NCI-H2107 treated with DMSO at 0.1 percent for 48 hours (cell line): ENCODE measurements around the gene LDLRAD4.
"Not testable (repeated sequence)": the region's sequence is repeated elsewhere in the genome, so short reads cannot be mapped to it uniquely, and the experiment has no call there.

Source experiments
- DNase-seq: peaks from one replicate; lab custom pipeline; 2025; ENCODE audit not compliant: unreplicated experiment; lab: John Stamatoyannopoulos, UW

LDLRAD4 gene

DNA sequence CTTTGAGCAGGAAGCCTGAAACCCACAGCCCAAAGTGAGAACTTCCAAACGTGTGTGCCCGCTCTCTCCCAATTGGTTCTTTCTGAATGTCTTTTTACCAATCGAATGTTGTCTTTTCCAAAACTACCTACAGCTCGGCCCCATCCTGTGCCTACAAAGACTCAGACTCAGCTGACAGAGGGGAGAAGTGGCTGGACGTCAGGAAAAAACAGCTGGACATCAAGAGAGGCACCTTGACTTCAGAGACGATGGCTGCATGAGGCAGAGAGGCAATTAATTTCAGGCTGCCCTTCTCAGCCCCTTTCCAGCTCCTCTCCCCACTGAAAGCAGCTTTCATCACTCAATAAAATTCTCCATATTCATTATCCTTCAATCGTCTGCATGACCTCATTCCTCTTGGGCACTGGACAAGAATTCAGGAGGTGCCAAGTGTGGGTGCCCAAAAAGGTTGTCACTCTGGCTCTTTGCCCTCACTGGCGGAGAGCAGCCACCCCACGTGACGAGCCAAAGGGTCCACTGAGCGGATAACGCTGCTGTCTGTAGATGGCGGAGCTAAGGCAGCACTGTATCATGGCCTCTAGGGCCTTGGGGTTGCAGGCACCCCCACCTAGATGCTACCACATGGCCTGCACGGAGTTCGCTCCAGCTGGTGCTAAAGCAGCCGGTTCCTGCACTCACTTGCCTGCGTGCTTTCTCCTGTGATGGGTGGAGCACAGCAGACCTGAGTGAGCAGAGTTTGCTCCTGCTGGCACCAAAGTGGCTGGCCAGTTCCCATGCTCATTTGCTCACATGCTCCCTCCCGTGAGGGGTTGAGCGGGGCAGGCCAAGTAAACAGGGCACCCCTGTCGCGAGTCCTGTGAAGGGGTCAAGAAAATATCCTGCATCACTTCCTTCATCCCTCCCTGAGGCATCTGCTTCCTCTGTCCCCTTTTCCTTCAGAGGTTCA, 469.9 kb downstream of the LDLRAD4 start:
- no peak for DNase-seq

DNA sequence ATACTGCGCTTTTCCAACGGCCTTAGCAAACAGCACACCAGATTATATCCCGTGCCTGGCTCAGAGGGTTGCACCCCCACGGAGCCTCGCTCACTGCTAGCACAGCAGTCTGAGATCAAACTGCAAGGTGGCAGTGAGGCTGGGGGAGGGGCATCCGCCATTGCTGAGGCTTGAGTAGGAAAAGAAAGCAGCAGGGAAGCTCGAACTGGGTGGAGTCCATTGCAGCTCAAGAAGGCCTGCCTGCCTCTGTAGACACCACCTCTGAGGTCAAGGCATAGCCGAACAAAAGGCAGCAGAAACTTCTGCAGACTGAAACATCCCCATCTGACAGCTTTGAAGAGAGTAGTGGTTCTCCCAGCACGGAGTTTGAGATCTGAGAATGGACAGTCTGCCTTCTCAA, 471.5 kb downstream of the LDLRAD4 start:
- DNase-seq, result not testable (repeated sequence)

DNA sequence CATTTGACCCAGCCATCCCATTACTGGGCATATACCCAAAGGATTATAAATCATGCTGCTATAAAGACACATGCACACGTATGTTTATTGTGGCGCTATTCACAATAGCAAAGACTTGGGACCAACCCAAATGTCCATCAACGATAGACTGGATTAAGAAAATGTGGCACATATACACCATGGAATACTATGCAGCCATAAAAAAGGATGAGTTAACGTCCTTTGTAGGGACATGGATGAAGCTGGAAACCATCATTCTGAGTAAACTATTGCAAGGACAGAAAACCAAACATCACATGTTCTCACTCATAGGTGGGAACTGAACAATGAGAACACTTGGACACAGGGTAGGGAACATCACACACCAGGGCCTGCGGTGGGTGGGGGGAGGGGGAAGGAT, 476.8 kb downstream of the LDLRAD4 start:
- not testable (repeated sequence) for DNase-seq

DNA sequence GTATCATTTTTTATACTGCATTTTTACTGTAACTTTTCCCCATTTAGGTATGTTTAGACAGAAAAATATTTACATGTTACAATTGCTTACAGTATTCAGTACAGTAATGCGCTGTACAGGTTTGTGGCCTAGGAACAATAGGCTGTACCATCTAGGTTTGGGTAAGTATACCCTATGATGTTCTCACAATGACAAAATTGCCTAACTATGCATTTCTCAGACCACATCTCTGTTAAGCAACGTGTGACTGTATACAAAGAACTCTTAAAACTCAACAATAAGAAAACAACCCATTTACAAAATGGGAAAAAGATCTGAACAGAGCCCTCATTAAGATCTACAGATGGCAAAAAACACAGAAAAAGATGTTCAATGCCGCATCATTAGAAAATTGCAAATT, 478.4 kb downstream of the LDLRAD4 start:
- DNase-seq, result no peak

DNA sequence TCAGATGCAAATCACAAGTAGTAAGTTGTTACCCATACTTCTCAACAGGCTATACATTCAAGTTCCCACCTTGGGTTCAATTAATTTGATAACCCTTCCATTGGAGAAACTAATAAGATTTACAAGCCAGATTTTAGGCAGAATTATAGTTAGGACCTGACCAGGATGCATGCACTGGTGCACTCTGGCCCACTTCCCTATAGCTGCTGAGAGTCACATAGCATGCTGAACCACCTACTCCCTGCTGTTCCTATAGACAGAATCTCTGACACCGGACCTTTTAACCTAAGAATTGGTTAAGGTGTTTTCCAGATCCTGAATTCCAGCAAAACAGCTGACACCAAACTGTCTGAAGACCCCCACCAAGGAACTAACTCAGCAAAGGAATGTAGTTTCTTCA, 481.6 kb downstream of the LDLRAD4 start:
- DNase-seq, result no peak
